HEK293 (cell line): ENCODE results near the gene SLC25A25.

Experiments
- BCL11B ChIP-seq: fragments of 450-650 bp; formaldehyde crosslinking; IDR thresholded peaks from 2 replicates; pipeline ENCODE4 v1.5.1; 2016; ENCODE audit warnings: low read depth, missing biosample characterization, missing genetic modification characterization
- HOXC10 ChIP-seq: sonication (generic); formaldehyde crosslinking; IDR thresholded peaks from 2 replicates; pipeline ENCODE4 v1.8.1; 2023; ENCODE audit warnings: mild to moderate bottlenecking, missing genetic modification reagents
- KLF7 ChIP-seq: fragments of 450-650 bp; formaldehyde crosslinking; IDR thresholded peaks from 2 replicates; pipeline ENCODE4 v1.5.1; 2016; ENCODE audit warnings: missing biosample characterization, missing genetic modification characterization, borderline replicate concordance
- MYNN ChIP-seq: fragments of 450-650 bp; formaldehyde crosslinking; IDR thresholded peaks from 2 replicates; pipeline ENCODE4 v1.5.1; 2016; ENCODE audit warnings: missing biosample characterization, missing genetic modification characterization, borderline replicate concordance
- ZBTB21 ChIP-seq: fragments of 450-650 bp; formaldehyde crosslinking; IDR thresholded peaks from 2 replicates; pipeline ENCODE4 v1.5.1; 2017; ENCODE audit warnings: missing biosample characterization, missing genetic modification characterization
- ZIC2 ChIP-seq: fragments of 450-650 bp; formaldehyde crosslinking; IDR thresholded peaks from 2 replicates; pipeline ENCODE4 v1.5.1; 2016; ENCODE audit warnings: missing biosample characterization, missing genetic modification characterization
- ZNF155 ChIP-seq: fragments of 450-650 bp; formaldehyde crosslinking; IDR thresholded peaks from 2 replicates; pipeline ENCODE4 v1.5.1; 2016; ENCODE audit warnings: missing biosample characterization, missing genetic modification characterization
- ZNF24 ChIP-seq: fragments of 450-650 bp; formaldehyde crosslinking; IDR thresholded peaks from 2 replicates; pipeline ENCODE4 v1.5.1; 2016; ENCODE audit warnings: missing biosample characterization, missing genetic modification characterization
- ZNF311 ChIP-seq: fragments of 450-650 bp; formaldehyde crosslinking; IDR thresholded peaks from 2 replicates; pipeline ENCODE4 v1.5.1; 2017; ENCODE audit warnings: missing biosample characterization, missing genetic modification characterization, borderline replicate concordance
- ZNF585B ChIP-seq: fragments of 450-650 bp; formaldehyde crosslinking; IDR thresholded peaks from 2 replicates; pipeline ENCODE4 v1.5.1; 2016; ENCODE audit warnings: missing biosample characterization, missing genetic modification characterization
- ZNF785 ChIP-seq: fragments of 450-650 bp; formaldehyde crosslinking; IDR thresholded peaks from 2 replicates; pipeline ENCODE4 v1.5.1; 2016; ENCODE audit warnings: missing biosample characterization, missing genetic modification characterization
- TF ChIP-seq, protein P1 (sequence below): fragments of 450-650 bp; formaldehyde crosslinking; IDR thresholded peaks from 2 replicates; pipeline ENCODE4 v1.5.1; 2016; ENCODE audit warnings: missing biosample characterization, missing genetic modification characterization, borderline replicate concordance
- TF ChIP-seq, protein P2 (sequence below): fragments of 450-650 bp; formaldehyde crosslinking; IDR thresholded peaks from 2 replicates; pipeline ENCODE4 v1.5.0; 2017; ENCODE audit warnings: missing biosample characterization, missing genetic modification characterization, borderline replicate concordance
- TF ChIP-seq, protein P3 (sequence below): fragments of 450-650 bp; formaldehyde crosslinking; IDR thresholded peaks from 2 replicates; pipeline ENCODE4 v1.5.1; 2017; ENCODE audit warnings: missing biosample characterization, missing genetic modification characterization
- TF ChIP-seq, protein P4 (sequence below): fragments of 450-650 bp; formaldehyde crosslinking; optimal IDR thresholded peaks from 2 replicates; pipeline ENCODE3; 2016; ENCODE audit warnings: missing biosample characterization, mild to moderate bottlenecking, missing genetic modification characterization
- TF ChIP-seq, protein P5 (sequence below): fragments of 450-650 bp; formaldehyde crosslinking; IDR thresholded peaks from 2 replicates; pipeline ENCODE4 v1.5.1; 2016; ENCODE audit warnings: missing biosample characterization, missing genetic modification characterization, low read depth
- TF ChIP-seq, protein P6 (sequence below): fragments of 450-650 bp; formaldehyde crosslinking; IDR thresholded peaks from 2 replicates; pipeline ENCODE4 v1.5.1; 2016; ENCODE audit warnings: missing biosample characterization, missing genetic modification characterization, borderline replicate concordance
- TF ChIP-seq, protein P7 (sequence below): fragments of 450-650 bp; formaldehyde crosslinking; IDR thresholded peaks from 2 replicates; pipeline ENCODE4 v1.5.1; 2016; ENCODE audit warnings: missing biosample characterization, missing genetic modification characterization
- TF ChIP-seq, protein P8 (sequence below): fragments of 450-650 bp; IDR thresholded peaks from 2 replicates; pipeline ENCODE4 v1.5.1; 2018; ENCODE audit warnings: missing biosample characterization, missing genetic modification characterization

SLC25A25 gene

DNA sequence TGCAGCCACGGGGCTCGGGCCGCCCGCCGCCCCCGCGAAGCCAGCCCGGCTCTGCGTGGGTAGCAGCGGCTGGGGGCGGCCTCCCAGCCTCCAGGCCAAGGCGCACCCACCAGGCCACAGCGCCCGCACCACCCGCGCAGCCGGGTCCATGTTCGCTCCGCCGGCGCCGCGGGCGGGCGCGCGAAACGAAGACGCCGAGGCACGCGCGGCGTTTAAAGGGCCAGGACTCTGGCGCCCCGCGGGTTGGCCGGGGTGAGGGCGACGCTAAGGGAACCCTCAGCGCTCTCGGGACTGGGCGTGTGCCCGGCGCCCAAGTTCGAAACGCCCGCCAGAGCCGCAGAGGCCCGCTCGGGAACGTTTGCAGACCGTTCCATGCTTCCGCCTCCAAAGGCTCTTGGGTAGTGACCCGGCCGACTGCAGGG is 59.5 kb downstream of the SLC25A25 start, which contains the start of gene PTGES2 (continued):
- TF ChIP-seq, protein P1, sequence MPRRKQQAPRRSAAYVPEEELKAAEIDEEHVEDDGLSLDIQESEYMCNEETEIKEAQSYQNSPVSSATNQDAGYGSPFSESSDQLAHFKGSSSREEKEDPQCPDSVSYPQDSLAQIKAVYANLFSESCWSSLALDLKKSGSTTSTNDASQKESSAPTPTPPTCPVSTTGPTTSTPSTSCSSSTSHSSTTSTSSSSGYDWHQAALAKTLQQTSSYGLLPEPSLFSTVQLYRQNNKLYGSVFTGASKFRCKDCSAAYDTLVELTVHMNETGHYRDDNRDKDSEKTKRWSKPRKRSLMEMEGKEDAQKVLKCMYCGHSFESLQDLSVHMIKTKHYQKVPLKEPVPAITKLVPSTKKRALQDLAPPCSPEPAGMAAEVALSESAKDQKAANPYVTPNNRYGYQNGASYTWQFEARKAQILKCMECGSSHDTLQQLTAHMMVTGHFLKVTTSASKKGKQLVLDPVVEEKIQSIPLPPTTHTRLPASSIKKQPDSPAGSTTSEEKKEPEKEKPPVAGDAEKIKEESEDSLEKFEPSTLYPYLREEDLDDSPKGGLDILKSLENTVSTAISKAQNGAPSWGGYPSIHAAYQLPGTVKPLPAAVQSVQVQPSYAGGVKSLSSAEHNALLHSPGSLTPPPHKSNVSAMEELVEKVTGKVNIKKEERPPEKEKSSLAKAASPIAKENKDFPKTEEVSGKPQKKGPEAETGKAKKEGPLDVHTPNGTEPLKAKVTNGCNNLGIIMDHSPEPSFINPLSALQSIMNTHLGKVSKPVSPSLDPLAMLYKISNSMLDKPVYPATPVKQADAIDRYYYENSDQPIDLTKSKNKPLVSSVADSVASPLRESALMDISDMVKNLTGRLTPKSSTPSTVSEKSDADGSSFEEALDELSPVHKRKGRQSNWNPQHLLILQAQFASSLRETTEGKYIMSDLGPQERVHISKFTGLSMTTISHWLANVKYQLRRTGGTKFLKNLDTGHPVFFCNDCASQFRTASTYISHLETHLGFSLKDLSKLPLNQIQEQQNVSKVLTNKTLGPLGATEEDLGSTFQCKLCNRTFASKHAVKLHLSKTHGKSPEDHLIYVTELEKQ (tag by site-specific recombination) = no peak
- no peak for TF ChIP-seq MYNN (tag by site-specific recombination)
- TF ChIP-seq HOXC10 (CRISPR knock-in tag) = no peak
- TF ChIP-seq, protein P2, sequence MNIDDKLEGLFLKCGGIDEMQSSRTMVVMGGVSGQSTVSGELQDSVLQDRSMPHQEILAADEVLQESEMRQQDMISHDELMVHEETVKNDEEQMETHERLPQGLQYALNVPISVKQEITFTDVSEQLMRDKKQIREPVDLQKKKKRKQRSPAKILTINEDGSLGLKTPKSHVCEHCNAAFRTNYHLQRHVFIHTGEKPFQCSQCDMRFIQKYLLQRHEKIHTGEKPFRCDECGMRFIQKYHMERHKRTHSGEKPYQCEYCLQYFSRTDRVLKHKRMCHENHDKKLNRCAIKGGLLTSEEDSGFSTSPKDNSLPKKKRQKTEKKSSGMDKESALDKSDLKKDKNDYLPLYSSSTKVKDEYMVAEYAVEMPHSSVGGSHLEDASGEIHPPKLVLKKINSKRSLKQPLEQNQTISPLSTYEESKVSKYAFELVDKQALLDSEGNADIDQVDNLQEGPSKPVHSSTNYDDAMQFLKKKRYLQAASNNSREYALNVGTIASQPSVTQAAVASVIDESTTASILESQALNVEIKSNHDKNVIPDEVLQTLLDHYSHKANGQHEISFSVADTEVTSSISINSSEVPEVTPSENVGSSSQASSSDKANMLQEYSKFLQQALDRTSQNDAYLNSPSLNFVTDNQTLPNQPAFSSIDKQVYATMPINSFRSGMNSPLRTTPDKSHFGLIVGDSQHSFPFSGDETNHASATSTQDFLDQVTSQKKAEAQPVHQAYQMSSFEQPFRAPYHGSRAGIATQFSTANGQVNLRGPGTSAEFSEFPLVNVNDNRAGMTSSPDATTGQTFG = no peak
- TF ChIP-seq, protein P3, sequence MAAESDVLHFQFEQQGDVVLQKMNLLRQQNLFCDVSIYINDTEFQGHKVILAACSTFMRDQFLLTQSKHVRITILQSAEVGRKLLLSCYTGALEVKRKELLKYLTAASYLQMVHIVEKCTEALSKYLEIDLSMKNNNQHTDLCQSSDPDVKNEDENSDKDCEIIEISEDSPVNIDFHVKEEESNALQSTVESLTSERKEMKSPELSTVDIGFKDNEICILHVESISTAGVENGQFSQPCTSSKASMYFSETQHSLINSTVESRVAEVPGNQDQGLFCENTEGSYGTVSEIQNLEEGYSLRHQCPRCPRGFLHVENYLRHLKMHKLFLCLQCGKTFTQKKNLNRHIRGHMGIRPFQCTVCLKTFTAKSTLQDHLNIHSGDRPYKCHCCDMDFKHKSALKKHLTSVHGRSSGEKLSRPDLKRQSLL = no peak
- no peak for TF ChIP-seq ZNF24 (tag by site-specific recombination)
- TF ChIP-seq BCL11B (tag by site-specific recombination) = peak; percentile 39; the same call in 1 of the 2 replicates
- no peak for TF ChIP-seq ZNF311 (tag by site-specific recombination)
- TF ChIP-seq, protein P4, sequence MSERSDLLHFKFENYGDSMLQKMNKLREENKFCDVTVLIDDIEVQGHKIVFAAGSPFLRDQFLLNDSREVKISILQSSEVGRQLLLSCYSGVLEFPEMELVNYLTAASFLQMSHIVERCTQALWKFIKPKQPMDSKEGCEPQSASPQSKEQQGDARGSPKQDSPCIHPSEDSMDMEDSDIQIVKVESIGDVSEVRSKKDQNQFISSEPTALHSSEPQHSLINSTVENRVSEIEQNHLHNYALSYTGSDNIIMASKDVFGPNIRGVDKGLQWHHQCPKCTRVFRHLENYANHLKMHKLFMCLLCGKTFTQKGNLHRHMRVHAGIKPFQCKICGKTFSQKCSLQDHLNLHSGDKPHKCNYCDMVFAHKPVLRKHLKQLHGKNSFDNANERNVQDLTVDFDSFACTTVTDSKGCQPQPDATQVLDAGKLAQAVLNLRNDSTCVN (tag by site-specific recombination) = peak; percentile 87
- no peak for TF ChIP-seq ZNF585B (tag by site-specific recombination)
- TF ChIP-seq, protein P5, sequence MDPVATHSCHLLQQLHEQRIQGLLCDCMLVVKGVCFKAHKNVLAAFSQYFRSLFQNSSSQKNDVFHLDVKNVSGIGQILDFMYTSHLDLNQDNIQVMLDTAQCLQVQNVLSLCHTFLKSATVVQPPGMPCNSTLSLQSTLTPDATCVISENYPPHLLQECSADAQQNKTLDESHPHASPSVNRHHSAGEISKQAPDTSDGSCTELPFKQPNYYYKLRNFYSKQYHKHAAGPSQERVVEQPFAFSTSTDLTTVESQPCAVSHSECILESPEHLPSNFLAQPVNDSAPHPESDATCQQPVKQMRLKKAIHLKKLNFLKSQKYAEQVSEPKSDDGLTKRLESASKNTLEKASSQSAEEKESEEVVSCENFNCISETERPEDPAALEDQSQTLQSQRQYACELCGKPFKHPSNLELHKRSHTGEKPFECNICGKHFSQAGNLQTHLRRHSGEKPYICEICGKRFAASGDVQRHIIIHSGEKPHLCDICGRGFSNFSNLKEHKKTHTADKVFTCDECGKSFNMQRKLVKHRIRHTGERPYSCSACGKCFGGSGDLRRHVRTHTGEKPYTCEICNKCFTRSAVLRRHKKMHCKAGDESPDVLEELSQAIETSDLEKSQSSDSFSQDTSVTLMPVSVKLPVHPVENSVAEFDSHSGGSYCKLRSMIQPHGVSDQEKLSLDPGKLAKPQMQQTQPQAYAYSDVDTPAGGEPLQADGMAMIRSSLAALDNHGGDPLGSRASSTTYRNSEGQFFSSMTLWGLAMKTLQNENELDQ (tag by site-specific recombination) = no peak
- no peak for TF ChIP-seq ZBTB21 (tag by site-specific recombination)
- no peak for TF ChIP-seq ZNF155 (tag by site-specific recombination)
- TF ChIP-seq ZNF785 (tag by site-specific recombination) = no peak
- peak; percentile 51; the same call in 1 of the 2 replicates for TF ChIP-seq ZIC2
- TF ChIP-seq, protein P6, sequence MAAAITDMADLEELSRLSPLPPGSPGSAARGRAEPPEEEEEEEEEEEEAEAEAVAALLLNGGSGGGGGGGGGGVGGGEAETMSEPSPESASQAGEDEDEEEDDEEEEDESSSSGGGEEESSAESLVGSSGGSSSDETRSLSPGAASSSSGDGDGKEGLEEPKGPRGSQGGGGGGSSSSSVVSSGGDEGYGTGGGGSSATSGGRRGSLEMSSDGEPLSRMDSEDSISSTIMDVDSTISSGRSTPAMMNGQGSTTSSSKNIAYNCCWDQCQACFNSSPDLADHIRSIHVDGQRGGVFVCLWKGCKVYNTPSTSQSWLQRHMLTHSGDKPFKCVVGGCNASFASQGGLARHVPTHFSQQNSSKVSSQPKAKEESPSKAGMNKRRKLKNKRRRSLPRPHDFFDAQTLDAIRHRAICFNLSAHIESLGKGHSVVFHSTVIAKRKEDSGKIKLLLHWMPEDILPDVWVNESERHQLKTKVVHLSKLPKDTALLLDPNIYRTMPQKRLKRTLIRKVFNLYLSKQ (tag by site-specific recombination) = no peak
- TF ChIP-seq, protein P7, sequence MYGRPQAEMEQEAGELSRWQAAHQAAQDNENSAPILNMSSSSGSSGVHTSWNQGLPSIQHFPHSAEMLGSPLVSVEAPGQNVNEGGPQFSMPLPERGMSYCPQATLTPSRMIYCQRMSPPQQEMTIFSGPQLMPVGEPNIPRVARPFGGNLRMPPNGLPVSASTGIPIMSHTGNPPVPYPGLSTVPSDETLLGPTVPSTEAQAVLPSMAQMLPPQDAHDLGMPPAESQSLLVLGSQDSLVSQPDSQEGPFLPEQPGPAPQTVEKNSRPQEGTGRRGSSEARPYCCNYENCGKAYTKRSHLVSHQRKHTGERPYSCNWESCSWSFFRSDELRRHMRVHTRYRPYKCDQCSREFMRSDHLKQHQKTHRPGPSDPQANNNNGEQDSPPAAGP (tag by site-specific recombination) = no peak
- TF ChIP-seq, protein P8, sequence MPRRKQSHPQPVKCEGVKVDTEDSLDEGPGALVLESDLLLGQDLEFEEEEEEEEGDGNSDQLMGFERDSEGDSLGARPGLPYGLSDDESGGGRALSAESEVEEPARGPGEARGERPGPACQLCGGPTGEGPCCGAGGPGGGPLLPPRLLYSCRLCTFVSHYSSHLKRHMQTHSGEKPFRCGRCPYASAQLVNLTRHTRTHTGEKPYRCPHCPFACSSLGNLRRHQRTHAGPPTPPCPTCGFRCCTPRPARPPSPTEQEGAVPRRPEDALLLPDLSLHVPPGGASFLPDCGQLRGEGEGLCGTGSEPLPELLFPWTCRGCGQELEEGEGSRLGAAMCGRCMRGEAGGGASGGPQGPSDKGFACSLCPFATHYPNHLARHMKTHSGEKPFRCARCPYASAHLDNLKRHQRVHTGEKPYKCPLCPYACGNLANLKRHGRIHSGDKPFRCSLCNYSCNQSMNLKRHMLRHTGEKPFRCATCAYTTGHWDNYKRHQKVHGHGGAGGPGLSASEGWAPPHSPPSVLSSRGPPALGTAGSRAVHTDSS (tag by site-specific recombination) = peak; percentile 60
- TF ChIP-seq KLF7 = 0 out of 2 replicates have a peak, but pooled peaks have one; percentile 6
